Measurements from ENCODE around the gene PLEKHG2. TPM values are rescaled to one million over a fixed set of nuclear protein-coding genes. Genes with fewer than 3 reads are reported as not detected.

Gene PLEKHG2
- total RNA-seq, 4 donors from 2014 or later = 16.7 to 38.4 (median 22.2) TPM

- Histone ChIP-seq H3K27me3 (no peaks in the 10 kb centered on the region), H3K4me3 (no peak overlapping the region), H3K36me3 (peaks cover 72 to 100% (median 97%) of the 10 kb centered on the region in 4 donors), H3K9me3 (no peaks in the 10 kb centered on the region), H3K27ac (replicated peaks in 1 of 4) (peak overlapping the region; percentile 37 to 50 (median 44)), H3K4me1 (peaks cover 0 to 7% (median 0%) of the 10 kb centered on the region in 4 donors)
- TF ChIP-seq CTCF (IDR thresholded peaks at IDR 0.05) (no peak), POLR2A (IDR thresholded peaks at IDR 0.05; ENCODE audit: low read depth) (no peak), EP300 (IDR thresholded peaks at IDR 0.05) (no peak), POLR2AphosphoS5 (IDR thresholded peaks at IDR 0.05) (no peak)
- no peak for DNase-seq (ENCODE audit: extremely low spot score)
- intact Hi-C loops (cut with DNase I) = no loop called here
- 90% methylated on average over 12 of the region's 17 CpGs for WGBS
Observed at GRCh38 chr19:39380521-39381502, 31.7 kb upstream of the PLEKHG2 start.

GRCh38 chr19:39381910-39382611 is 30.4 kb upstream of the PLEKHG2 start:
- Histone ChIP-seq H3K9me3 (no peaks in the 10 kb centered on the region), H3K27ac (replicated peaks in 1 of 4) (no peak overlapping the region), H3K4me1 (peaks cover 0 to 7% (median 0%) of the 10 kb centered on the region in 4 donors), H3K27me3 (no peaks in the 10 kb centered on the region), H3K4me3 (no peak overlapping the region), H3K36me3 (peaks cover 69 to 100% (median 97%) of the 10 kb centered on the region in 4 donors)
- whole genome bisulfite sequencing = 87% methylated on average over 8 of the region's 10 CpGs
- intact Hi-C loops (cut with DNase I) = no loop called here
- TF ChIP-seq CTCF (IDR thresholded peaks at IDR 0.05) = no peak
- no peak for TF ChIP-seq EP300 (IDR thresholded peaks at IDR 0.05)
- no peak for TF ChIP-seq POLR2A (IDR thresholded peaks at IDR 0.05; ENCODE audit: low read depth)
- no peak for TF ChIP-seq POLR2AphosphoS5 (IDR thresholded peaks at IDR 0.05)
- DNase-seq (ENCODE audit: extremely low spot score) = no peak

- no peak for DNase-seq (ENCODE audit: extremely low spot score)
- Histone ChIP-seq H3K4me3 (no peak overlapping the region), H3K27me3 (no peaks in the 10 kb centered on the region), H3K9me3 (no peaks in the 10 kb centered on the region), H3K36me3 (peaks cover 64 to 100% (median 97%) of the 10 kb centered on the region in 4 donors), H3K4me1 (peaks cover 0 to 7% (median 0%) of the 10 kb centered on the region in 4 donors), H3K27ac (replicated peaks in 1 of 4) (no peak overlapping the region)
- no peak for TF ChIP-seq CTCF (IDR thresholded peaks at IDR 0.05)
- TF ChIP-seq EP300 (IDR thresholded peaks at IDR 0.05) = no peak
- TF ChIP-seq POLR2AphosphoS5 (IDR thresholded peaks at IDR 0.05) = no peak
- TF ChIP-seq POLR2A (IDR thresholded peaks at IDR 0.05; ENCODE audit: low read depth) = no peak
- 82% methylated on average over 16 of the region's 18 CpGs for WGBS
- intact Hi-C loops (cut with DNase I) = no loop called here
Observed at GRCh38 chr19:39382991-39383828, 29.3 kb upstream of the PLEKHG2 start.

GRCh38 chr19:39384839-39385568 is 27.5 kb upstream of the PLEKHG2 start:
- 58% methylated on average over 9 of the region's 9 CpGs for whole genome bisulfite sequencing
- TF ChIP-seq POLR2AphosphoS5 (IDR thresholded peaks at IDR 0.05) (no peak), EP300 (IDR thresholded peaks at IDR 0.05) (no peak), CTCF (IDR thresholded peaks at IDR 0.05) (no peak), POLR2A (IDR thresholded peaks at IDR 0.05; ENCODE audit: low read depth) (no peak)
- Histone ChIP-seq H3K27me3 (no peaks in the 10 kb centered on the region), H3K36me3 (peaks cover 52 to 99% (median 93%) of the 10 kb centered on the region in 4 donors), H3K4me3 (no peak overlapping the region), H3K9me3 (no peaks in the 10 kb centered on the region), H3K4me1 (peaks cover 9 to 10% (median 10%) of the 10 kb centered on the region in 4 donors), H3K27ac (replicated peaks in 1 of 4) (peak overlapping the region in 1 of 4 donors; percentile 3)
- intact Hi-C loops (cut with DNase I) = no loop called here
- no peak for DNase-seq (ENCODE audit: extremely low spot score)

Data from esophagus muscularis mucosa (tissue), 4 donors.